GM12865 (cell line): Measurements from ENCODE around the gene CDKAL1.

Experiments used
- DNase-seq: peaks from one replicate; pipeline ENCODE4 v3.0.0; 2010; ENCODE audit warnings: low read depth
- H3K4me3 ChIP-seq: 2 replicates; pipeline ENCODE4 v1.5.1; 2011; ENCODE audit warnings: mild to moderate bottlenecking, low read depth, low read length, control low read depth
- CTCF ChIP-seq: IDR thresholded peaks from 2 replicates; pipeline ENCODE4 v1.5.1; 2011; ENCODE audit warnings: low read length, control low read depth, low read depth, inconsistent platforms; ENCODE audit not compliant: insufficient read depth; ENCODE audit errors: missing control alignments

Gene CDKAL1

GRCh38 chr6:20770773-20771172 lies 236.5 kb downstream of the CDKAL1 start:
- TF ChIP-seq CTCF, result no peak
- no peak overlapping the region for H3K4me3 ChIP-seq
- DNase-seq, result no peak

GRCh38 chr6:20771409-20771808 lies 237.2 kb downstream of the CDKAL1 start:
- H3K4me3 ChIP-seq, result no peak overlapping the region
- TF ChIP-seq CTCF, result no peak
- no peak for DNase-seq

GRCh38 chr6:20773822-20774221 lies 239.6 kb downstream of the CDKAL1 start:
- no peak overlapping the region for H3K4me3 ChIP-seq
- DNase-seq, result no peak
- no peak for TF ChIP-seq CTCF

- no peak overlapping the region for H3K4me3 ChIP-seq
Observed at GRCh38 chr6:20775981-20776380, 241.7 kb downstream of the CDKAL1 start.

GRCh38 chr6:20777801-20778200 lies 243.5 kb downstream of the CDKAL1 start:
- TF ChIP-seq CTCF, result no peak
- DNase-seq, result no peak
- no peak overlapping the region for H3K4me3 ChIP-seq

More at GRCh38 chr6:20775981-20776380, 241.7 kb downstream of the CDKAL1 start:
- TF ChIP-seq CTCF, result no peak
- no peak for DNase-seq

GRCh38 chr6:20778459-20778858 lies 244.2 kb downstream of the CDKAL1 start:
- H3K4me3 ChIP-seq, result no peak overlapping the region
- DNase-seq, result no peak
- TF ChIP-seq CTCF, result no peak

GRCh38 chr6:20778912-20779311 lies 244.7 kb downstream of the CDKAL1 start:
- TF ChIP-seq CTCF, result no peak
- DNase-seq, result no peak
- no peak overlapping the region for H3K4me3 ChIP-seq
